Stimulated activated naive CD8-positive, alpha-beta T cell treated with anti-CD3 and anti-CD28 coated beads, Interleukin-15, Interleukin-2, amounts not matched to agents 100 U/mL and 50 U/mL, for 24 hours (primary cell): ENCODE measurements around the gene PRDX3.

Source experiments
- ATAC-seq: fragments of 150-1000 bp; cut with Tn5 transposase; one replicate; pipeline ENCODE4 v1.10.0; 2021
- DNase-seq: peaks from one replicate; pipeline ENCODE4 v3.0.0; 2021

PRDX3 gene

GRCh38 chr10:119129721-119130120 lies 48.9 kb downstream of the PRDX3 start:
- no peak for ATAC-seq

DNA sequence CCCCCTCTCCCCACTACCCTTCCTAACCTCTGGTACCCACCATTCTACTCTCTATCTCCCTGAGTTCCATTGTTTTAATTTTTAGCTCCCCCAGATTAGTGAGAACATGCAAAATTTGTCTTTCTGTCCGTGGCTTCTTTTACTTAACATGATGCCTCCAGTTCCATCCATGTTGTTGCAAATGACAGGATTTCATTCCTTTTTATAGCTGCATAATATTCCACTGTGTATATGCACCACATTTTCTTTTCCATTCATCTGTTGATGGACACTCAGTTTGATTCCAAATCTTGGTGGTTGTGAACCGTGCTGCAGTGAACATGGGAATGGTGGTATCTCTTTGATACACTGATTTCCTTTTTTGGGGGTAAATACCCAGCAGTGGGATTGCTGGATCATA lies 52.7 kb downstream of the PRDX3 start:
- DNase-seq: no peak
- no peak for ATAC-seq

More at GRCh38 chr10:119129721-119130120, 48.9 kb downstream of the PRDX3 start:
- no peak for DNase-seq

- DNase-seq: no peak
- no peak for ATAC-seq
Measured at GRCh38 chr10:119120875-119121274, 57.7 kb downstream of the PRDX3 start.

GRCh38 chr10:119120413-119120867 lies 58.2 kb downstream of the PRDX3 start:
- ATAC-seq (peak; percentile 63), DNase-seq (no peak)

GRCh38 chr10:119119400-119119799 lies 59.2 kb downstream of the PRDX3 start:
- no peak for DNase-seq
- ATAC-seq: no peak

DNA sequence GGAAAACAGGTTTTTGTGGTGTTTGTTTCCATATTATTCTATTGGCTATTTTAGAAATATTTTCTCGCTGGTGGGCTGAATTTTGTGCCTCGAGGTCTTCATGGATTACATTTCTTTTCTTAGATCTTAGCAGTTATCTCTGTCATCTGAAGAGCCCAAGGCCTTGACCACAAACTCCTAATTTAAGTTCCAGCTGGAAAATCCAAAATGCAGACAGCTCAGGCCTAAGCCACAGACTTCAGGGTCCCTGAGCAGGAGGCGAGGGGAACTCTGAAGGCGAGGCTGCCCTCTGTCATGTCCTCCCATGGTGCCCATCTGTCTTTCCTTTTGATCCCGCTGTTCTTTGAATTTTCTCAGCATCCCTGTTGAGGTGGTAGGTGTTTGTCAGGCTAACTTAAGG lies 60.4 kb downstream of the PRDX3 start:
- DNase-seq (no peak), ATAC-seq (no peak)
